Fibroblast of skin of right quadriceps (primary cell): ENCODE data around the gene TMEM179B.
"Not testable (repeated sequence)": the region's sequence is repeated elsewhere in the genome, so short reads cannot be mapped to it uniquely, and the experiment has no call there.

Experiments
- DNase-seq: peaks from one replicate; pipeline ENCODE4 v3.0.0-alpha.2; 2013

TMEM179B gene, protein sequence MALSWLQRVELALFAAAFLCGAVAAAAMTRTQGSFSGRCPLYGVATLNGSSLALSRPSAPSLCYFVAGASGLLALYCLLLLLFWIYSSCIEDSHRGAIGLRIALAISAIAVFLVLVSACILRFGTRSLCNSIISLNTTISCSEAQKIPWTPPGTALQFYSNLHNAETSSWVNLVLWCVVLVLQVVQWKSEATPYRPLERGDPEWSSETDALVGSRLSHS

DNA sequence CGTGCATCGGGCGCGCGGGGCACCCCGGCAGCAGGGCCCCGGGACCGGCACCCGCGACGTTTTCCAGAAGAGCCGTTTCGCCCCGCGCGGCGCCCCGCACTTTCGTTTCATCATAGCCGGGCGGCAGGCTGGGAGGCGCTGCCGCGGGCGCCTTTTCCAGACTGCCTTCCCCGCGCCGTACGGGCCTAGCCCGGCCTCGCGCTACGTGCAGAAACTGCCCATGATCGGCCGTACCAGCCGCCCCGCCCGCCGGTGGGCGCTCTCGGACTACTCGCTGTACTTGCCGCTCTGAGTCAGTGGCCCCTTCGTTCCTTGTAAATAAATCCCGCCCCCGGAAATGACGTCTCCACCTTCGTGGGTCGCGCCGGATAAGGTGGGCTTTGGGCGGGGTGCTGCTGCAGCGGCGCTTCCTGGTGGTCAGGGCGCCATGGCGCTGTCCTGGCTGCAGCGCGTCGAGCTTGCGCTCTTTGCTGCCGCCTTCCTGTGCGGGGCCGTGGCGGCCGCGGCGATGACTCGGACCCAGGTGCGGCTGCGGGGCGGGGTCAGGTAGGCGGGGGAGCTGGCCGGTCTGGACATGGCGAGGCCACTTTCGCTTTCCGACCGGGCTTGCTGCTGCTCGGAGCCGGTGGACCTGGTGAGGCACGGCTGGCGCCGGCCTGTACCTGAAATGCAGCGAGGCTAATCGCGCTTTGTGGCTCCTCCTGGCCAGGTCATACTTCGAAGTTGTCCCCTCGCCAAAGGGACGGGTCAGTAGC is at the start of gene TMEM179B:
TSS of gene TMEM179B (plus strand) at position 398 of the 755 bp plus-strand sequence. CDS start at position 428, 30 bp downstream.
- DNase-seq: peak; percentile 97

DNA sequence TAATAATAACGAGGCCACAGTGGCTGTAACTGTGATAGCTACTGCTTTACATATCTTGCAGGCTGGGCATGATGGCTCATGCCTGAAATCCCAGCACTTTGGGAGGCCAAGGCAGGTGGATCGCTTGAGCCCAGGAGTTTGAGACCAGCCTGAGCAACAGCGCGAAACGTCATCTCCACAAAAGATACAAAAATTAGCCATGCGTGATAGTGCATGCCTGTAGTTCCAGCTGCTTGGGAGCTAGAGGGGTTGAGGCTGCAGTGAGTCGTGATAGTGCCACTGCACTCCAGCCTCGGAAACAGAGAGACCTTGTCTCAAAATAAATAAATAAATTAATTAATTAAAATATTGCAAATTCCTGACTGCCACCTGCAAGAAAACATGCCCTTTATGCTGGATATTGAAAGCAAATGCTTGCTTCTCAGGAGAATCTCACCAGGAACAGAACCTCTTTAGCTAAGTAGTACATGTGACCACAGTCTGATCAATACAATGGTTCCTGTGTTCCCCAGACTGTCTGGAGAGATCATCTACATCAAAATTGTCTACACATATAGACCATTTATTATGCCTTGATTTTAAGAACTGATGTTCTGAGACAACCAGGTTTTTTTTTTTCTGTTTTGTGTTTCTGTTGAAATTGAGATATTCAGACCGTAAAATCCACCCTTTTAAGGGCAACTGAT is 39.6 kb upstream of the TMEM179B start:
- no peak for DNase-seq

DNA sequence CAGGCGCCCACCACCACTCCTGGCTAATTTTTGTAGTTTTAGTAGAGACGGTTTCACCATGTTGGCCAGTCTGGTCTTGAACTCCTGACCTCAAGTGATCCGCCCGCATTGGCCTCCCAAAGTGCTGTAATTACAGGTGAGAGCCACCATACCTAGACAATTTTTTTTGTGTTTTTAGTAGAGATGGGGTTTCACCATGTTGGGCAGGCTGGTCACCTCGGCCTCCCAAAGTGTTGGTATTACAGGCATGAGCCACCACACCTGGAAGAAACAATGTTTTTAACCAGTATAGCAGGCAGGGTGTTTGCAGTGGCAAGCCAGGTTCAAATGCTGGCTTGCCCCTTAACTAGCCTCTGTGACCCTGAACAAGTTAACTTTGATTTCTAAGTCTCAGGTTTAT is 37.3 kb upstream of the TMEM179B start:
- DNase-seq: not testable (repeated sequence)

DNA sequence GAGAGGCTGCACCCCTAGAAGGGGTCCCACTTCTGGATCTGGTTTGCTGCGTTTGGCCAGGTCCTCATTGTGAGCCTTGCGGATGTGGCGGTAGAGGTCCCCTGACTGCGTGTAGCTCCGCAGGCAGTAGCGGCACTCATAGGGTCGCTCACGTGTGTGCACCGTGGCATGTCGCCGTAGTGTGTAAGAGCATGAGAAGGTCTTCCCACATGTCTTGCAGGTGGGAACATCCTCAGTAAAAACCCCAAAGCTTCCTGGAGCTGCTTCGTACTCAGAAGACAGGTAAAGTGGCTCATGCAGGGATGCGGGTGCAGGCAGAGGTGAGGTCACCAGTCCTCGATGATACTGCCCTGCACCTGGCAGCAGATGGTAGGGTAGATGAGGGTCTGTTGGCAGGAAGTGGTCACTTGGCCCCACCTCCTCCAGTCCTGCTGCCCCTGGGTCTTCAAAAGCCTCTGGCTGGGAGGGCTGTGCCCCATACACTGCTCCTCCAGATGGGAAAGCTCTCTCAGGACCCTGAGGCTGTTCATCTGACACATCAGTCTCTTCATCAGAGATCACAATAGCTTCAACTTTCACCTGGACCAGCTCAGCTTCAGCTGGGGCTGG is 34.9 kb upstream of the TMEM179B start:
- DNase-seq: no peak

DNA sequence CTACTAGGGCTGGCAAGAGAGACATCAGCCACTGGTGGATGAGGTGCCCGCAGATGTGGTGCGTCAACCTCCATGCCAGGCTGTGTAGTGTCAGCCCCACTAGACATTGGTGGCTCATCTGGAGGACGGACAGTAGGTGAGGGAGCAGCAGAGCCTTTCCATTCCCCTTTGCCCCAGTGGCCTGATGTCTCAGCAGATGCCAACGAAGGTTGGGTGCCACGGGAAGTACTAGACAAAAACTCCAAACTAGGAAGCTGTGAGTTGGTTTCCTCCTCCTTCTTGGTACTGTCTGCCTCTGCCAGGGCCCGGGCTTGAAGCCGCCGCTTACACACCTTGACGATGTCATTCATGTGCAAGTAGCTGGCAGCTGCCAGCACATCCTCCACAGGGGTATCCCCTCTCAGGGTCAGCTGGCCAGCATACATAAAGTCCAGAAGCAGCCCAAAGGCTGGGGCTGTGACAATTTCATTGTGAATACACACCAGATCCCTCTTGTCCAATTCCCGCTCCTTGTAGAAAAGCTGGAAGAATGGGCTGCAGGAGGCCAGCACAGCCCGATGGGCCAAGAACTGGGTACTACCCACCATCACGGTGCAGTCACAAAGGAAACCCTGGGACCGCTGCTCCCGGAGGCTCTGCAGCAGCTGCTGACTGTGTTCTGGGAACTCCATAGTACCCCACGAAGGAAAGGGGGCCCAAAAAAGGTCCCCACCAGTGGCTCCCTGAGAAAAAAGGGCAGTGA is 34.0 kb upstream of the TMEM179B start:
- no peak for DNase-seq

DNA sequence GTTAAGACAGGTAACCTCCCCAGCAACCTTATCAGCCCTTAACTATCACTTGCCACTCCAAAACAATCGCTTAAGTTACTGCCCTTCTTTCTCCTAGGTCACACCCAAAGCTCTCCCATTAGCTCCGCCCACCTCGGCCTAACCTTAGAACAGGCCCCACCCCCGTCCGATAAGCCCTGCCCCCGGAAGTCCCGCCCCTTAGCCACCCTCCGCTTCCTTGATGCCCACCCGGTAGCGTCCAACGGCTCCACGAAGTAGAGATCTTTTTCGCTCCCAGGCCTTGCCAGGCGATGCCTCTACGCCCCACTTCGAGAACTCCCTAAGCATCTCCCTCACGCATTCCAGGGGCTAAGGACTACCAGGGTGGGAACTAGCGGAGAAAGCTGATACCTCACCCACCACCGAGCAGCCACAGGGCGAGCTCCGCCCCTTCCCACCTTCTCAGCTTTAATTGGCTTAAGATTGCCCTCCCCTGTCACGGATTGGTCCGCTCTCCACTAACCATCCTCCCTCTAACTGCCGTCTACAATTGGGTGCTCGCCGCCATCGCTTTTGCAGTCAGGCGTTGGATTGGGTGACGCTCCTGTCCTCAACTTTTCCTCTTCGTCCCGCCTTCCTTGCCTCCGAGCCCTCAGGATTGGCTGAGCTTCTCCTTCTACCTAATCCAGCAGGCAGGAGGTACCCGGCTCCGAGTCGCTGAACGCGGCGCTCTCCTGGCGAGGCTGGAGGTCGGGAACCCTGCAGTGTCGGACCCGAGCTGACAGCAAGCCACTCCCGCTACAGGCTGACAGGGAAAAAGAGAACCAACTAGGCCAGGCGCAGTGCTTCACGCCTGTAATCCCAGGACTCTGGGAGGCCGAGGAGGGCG is 33.2 kb upstream of the TMEM179B start, which contains the start of gene ZBTB3:
TSS of gene ZBTB3 (minus strand) at position 425 of the 868 bp plus-strand sequence. CDS start 496 bp downstream, outside the sequence.
- DNase-seq: peak; percentile 99

DNA sequence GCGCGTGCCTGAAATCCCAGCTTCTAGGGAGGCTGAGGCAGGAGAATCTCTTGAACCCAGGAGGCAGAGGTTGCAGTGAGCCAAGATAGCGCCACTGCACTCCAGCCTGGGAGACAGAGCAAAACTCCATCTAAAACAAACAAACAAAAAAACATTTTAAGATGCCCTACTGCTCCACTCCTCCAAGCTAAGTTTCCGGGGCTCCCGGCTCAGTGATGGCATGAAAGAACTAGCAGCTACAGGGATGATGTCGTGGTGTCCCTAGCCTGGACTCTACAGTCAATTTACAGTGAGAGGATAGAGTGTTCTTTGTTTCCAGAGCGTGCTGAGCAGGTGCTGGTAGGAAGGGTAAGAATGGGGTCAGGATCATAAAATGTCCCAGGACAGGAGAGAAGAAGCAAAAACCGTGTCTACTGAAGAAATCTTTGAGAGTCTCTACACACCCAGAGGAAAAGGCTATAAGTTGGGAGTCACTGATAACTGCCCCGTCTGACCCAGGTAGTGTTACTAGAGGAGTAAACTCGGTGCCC is 32.1 kb upstream of the TMEM179B start:
- DNase-seq: no peak

DNA sequence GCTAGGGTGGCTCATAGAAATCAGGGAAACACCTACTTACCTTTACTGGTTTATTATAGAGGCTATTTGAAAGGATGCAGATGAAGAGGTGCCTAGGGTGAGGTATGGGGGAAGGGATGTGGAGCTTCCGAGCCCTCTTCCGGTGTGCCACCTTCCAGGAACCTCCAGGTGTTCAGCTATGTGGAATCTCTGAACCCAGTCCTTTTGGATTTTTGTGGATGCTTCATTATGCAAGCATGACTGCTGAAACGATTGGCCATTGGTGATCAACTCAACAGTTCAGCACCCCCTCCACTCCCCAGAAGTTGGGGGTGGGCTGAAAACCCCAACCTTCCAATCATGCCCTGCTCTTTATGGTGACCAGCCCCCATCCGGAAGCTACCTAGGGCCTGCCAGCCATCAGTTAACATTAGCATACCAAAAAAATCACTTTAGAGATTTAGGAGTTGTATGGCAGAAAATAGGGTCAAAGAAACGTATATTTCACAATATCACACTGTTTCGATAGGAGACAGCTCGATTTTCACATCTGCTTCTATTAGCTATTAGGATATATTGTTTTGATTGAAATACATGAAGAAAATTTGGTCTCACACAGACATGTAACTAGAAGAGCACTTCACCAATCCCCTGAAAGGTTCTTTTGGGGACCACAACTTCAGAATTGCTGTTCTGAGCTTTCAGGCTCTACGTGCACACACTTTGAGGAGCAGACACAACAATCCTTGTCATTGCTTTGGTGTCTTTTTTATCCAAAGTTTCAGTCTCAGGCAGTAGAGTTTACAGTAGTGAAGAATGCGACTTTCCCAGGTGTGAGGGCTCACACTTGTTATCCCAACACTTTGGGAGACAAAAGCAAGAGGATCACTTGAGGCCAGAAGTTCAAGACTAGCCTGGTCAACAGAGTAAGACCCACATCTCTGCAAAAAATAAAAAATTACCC is 29.1 kb upstream of the TMEM179B start:
- DNase-seq: no peak

DNA sequence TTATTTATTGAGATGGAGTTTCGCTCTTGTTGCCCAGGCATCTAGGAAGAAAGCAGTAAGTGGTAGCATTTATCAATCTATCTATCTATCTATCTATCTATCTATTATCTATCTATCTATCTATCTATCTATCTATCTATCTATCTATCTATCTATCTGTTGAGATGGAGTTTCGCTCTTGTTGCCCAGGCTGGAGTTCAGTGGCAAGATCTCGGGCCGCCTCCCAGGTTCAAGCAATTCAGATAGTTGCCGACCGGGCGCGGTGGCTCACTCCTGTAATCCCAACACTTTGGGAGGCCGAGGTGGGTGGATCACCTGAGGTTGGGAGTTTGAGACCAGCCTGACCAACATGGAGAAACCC is 26.4 kb upstream of the TMEM179B start:
- not testable (repeated sequence) for DNase-seq

DNA sequence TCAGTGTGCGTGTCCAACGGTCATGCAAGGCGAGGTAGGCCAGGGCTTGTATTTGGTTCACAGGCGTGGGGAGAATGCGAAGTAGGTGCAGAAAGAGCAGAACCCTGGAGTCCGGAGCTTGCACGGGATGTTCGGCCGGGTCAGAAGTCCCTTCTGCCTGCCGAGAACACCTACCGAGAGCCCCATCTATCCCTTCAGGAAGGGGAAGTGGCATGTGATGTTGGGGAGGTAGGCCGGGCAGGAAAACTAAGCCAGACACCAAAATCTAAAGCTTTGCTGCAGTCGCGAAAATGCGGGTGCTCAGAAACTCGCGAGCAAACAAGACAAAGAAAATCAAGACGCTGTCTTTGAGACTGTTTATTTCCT is 16.4 kb upstream of the TMEM179B start:
- no peak for DNase-seq

DNA sequence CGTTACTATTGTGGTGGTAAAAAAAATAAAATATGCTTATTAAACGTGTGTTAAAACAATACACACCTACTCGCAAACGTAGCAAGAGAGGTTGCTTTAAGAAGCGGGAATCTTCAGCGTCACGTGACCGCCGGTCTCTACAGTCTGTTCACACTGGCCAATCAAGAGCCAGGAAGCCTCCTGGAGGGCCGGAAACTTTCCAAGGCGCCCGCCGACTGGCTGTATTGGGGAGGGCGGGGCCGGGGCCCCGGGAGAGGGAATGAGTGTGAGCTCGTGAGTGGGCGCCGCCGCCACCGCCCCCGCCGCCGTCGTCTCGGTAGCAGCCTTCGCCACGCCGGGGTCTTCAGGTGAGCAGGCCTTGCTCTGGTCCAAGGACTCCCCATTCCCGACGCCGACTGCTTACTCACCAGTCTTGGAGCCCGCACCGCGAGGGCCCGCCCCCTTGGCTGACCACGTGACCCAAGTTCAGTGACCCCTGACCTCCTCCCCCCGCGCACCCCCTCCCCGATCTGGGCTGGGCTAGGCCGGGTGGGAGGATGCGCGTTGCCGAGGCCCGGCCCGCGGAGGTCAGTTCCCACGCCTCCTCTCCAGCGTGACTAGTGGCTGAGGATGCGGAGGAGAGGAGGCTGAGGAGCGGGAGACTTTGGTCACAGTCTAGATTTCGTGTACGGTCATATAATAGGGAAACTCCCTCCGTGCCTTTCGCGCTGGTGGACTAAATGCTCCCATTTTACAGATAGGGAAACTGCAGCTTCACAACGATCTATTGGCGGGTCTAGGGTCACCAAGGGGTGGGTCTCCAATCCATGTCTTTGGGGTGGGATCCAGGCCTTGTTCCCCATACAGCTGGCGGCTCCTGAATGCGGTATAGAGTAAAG is 15.8 kb upstream of the TMEM179B start, which contains the start of gene TAF6L:
TSS of gene TAF6L (plus strand) at position 253 of the 878 bp plus-strand sequence. CDS start 4,388 bp downstream, outside the sequence.
- peak; percentile 97 for DNase-seq

DNA sequence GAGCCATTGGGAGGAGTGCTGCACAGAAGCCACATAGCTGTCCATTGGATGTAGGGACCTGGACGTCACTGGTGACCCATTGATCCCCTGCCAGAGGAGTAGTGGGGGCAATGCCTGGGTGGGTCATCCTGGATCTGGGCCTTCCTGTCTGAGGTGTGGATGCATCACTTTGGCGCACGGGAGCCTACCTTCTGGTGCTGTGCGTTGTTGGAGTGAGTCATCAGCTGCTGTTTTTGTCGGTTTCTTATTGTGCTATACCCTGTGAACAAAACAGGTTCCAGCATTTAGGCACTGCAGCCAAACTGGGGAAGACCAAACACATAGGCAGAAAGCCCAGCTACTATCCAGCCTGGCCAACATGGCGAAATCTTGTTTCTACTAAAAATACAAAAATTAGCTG is 12.8 kb upstream of the TMEM179B start:
- no peak for DNase-seq

DNA sequence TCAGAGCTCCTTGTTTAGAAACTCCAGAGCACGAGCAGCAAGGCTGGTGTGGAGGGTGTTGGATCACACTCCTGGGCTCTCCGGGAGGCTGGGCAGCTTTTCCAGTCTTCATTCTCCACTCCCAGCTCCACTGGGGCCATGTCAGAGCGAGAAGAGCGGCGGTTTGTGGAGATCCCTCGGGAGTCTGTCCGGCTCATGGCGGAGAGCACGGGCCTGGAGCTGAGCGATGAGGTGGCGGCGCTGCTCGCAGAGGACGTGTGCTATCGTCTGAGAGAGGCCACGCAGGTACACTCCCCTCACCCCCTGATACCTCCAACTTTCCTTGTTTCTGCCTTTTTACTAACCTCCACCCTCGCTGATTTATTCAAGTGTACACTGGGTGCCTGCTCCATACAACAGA is 11.6 kb upstream of the TMEM179B start:
- DNase-seq: no peak

DNA sequence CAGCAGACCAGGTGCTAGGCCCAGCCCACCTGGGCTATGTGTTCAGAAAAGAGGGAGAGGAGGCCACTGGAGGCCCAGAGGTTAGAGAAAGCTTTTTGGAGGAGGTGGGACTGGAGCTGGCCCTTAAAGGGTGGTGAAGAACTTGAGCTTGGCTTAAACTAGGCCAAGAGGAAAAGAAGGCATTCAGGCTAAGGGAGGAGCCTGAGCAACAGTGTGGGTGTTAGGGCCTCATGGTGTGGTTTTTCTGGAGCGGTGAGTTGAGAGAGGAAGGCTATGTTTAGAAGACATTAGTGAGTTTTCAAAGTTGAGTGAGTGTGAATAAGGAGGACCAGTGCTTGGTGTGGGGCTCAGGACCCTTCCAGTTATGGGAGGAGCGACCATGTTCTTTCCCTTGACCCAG is 9.8 kb upstream of the TMEM179B start:
- DNase-seq: no peak

DNA sequence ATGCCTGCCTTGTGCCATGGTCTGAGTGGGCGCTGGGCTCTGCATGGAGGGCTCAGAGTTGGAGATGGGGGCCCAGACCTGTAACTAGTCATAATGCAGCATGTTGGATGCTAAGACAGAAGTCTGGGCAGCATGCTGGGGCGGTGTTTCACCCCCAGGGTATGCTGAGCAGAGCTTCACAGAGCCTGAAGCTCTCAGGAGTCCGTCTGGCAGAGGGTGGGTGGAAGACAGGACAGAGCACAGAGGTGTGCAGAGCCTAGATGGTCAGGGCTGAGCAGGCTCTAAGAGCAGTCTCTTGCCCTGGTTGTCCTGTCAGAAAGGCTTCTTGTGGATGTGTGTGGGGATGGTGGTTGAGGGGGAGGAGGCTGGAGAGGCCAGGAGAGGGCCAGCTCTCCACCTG is 8.8 kb upstream of the TMEM179B start:
- DNase-seq: no peak

DNA sequence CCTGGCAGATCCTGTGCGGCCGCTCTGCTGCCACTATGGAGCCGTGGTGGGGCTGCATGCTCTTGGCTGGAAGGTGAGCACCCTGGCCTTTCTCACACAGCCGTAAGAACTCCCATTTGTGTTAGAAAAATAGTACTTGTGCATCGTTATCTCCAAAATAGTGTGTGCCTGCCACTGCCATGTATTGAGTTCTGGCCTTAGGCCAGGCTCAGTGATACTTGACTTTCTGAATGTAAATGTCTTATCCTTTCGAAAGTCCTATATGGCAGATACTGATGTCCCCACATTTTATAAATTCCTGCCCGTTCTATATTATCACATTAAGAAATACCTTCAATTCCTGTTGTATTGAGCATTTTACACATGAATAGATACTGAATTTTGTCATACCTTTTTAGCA is 4.4 kb upstream of the TMEM179B start:
- no peak for DNase-seq

DNA sequence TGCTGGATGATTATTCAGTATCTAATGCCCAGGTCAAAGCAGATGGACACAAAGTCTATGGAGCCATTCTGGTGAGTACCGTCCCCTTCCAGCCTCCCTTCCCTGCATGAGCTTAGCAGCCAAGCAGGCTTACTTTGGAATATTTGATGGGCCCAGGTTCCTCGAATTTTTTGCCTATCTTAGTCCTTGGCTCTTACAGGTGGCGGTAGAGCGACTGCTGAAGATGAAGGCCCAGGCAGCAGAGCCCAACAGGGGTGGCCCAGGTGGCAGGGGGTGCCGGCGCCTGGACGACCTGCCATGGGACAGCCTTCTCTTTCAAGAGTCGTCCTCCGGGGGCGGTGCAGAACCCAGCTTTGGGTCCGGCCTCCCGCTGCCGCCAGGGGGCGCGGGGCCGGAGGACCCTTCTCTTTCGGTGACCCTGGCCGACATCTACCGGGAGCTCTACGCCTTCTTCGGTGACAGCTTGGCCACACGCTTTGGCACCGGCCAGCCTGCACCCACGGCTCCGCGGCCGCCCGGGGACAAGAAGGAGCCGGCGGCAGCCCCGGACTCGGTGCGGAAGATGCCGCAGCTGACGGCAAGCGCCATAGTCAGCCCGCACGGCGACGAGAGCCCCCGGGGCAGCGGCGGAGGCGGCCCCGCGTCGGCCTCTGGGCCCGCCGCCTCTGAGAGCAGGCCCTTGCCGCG is 741 bp upstream of the TMEM179B start:
- peak; percentile 79 for DNase-seq

DNA sequence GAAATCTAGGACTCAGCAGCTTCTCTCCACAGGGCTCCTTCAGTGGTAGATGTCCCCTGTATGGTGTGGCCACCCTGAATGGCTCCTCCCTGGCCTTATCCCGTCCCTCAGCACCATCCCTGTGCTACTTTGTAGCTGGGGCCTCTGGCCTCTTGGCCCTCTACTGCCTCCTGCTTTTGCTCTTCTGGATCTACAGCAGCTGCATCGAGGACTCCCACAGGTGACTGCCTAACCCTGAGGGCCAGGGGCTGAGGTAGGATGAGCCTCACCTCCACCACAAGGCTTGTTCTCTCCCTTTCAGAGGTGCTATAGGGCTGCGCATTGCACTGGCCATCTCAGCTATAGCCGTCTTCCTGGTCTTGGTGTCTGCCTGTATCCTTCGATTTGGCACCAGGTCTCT is 1.8 kb downstream of the TMEM179B start:
- no peak for DNase-seq

DNA sequence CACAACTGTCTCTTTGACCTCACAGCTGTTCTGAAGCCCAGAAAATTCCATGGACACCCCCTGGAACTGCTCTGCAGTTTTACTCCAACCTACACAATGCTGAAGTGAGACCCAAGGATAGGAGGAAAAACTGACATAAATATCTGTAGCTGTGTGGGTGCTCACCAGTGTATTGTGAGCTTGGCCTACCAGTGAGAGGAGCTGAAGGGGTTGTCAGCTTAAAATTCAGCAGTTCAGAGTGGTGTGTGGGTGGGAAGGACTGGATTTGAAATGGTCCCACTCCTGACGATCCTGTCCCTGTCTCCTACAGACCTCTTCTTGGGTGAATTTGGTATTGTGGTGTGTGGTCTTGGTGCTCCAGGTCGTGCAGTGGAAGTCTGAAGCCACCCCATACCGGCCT is 2.4 kb downstream of the TMEM179B start:
- no peak for DNase-seq
